Activated B cell treated with CpG ODN at 0.5 μM for 24 hours (primary cell): ENCODE results near the gene KRT80. TPM values are rescaled to one million over a fixed set of nuclear protein-coding genes. Genes with fewer than 3 reads are reported as not detected.

Source experiments
- ATAC-seq: fragments of 200-7000 bp; cut with Tn5 transposase; one replicate; pipeline ENCODE4 v1.10.0; 2021; ENCODE audit warnings: low read depth, mild to moderate bottlenecking, moderate library complexity
- CTCF ChIA-PET: fragments of 350-600 bp; sonication (Branson Sonifier 250); formaldehyde crosslinking; loops from one replicate; lab custom pipeline; 2021; ENCODE audit warnings: antibody characterized with exemption; lab: Charles Lee
- POLR2A ChIA-PET: fragments of 350-600 bp; sonication (Branson Sonifier 250); formaldehyde crosslinking; loops from one replicate; lab custom pipeline; 2021; ENCODE audit warnings: antibody characterized with exemption; lab: Charles Lee
- DNase-seq: peaks from one replicate; pipeline ENCODE4 v3.0.0; 2022
- H3K27ac Mint-ChIP-seq: one replicate; pipeline ENCODE4 v1.8.0; 2020; ENCODE audit warnings: mixed read lengths
- H3K27me3 Mint-ChIP-seq: one replicate; pipeline ENCODE4 v1.8.0; 2021; ENCODE audit warnings: mixed read lengths
- H3K36me3 Mint-ChIP-seq: one replicate; pipeline ENCODE4 v1.8.0; 2021; ENCODE audit warnings: low read depth, mixed read lengths
- H3K4me1 Mint-ChIP-seq: one replicate; pipeline ENCODE4 v1.8.0; 2021; ENCODE audit warnings: mixed read lengths
- H3K4me3 Mint-ChIP-seq: one replicate; pipeline ENCODE4 v1.8.0; 2020; ENCODE audit warnings: mild to moderate bottlenecking, mixed read lengths
- H3K9me3 Mint-ChIP-seq: one replicate; pipeline ENCODE4 v1.8.0; 2020; ENCODE audit warnings: mixed read lengths
- CTCF ChIP-seq: fragments of 200-600 bp; IDR thresholded peaks from one replicate; pipeline ENCODE4 v1.8.0; 2022; ENCODE audit warnings: antibody characterized with exemption, mild to moderate bottlenecking
- intact Hi-C: fragments of 100-400 bp; cut with micrococcal nuclease; formaldehyde crosslinking; loops from one replicate; pipeline ENCODE4 v1.15.1; 2024
- total RNA-seq: library from RNA; stranded (reverse); gene quantifications from 2 replicates; pipeline ENCODE4 v1.2.3, GENCODE V29; 2022

Gene KRT80
- total RNA-seq, 1 donor from 2014 or later: not detected

DNA sequence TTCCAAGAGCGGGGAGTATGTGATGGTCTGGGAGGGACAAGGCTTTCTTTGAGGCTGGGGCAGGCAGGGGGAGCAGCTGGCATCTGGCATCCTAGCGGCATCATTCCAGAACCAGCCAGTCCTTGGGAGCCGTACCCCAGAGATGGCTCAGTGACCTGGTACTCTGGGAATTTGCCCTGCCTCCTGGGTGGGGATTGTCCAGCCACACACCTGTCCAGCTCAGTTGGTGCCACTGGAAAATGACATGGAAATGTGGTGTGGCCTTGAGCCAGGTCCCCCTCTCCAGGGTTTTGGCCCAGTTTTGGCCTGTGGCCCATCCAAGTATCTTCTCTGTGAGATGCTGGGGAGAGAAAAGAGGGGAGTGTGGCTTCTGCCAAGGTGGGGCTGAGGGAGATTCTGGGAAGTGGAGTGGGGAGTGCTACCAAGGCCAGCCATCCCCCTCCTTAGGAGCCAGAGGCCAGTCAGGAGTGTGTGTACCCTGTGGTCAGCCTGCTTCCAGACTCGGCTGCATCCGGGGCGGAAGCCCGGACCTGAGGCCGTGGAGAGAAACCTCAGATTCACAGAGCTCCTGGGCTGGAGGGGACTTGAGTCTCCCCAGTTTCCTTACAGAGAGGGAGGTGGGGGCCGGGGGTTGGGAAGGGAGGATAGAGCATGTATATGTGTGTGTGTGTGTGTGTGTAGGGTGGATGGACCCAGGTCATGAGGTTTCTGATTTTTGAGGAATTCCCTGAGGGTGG, 14.7 kb upstream of the KRT80 start:
- Mint-ChIP-seq H3K9me3 (no peaks in the 10 kb centered on the region), H3K4me3 (no peak overlapping the region), H3K4me1 (no peaks in the 10 kb centered on the region), H3K27ac (no peak overlapping the region), H3K27me3 (peaks cover 22% of the 10 kb centered on the region), H3K36me3 (no peaks in the 10 kb centered on the region)
- TF ChIP-seq CTCF: no peak
- ChIA-PET CTCF (no interaction called here), POLR2A (no interaction called here)
- DNase-seq: no peak
- no peak for ATAC-seq
- intact Hi-C loops: no loop called here

GRCh38 chr12:52205612-52206303, 13.9 kb upstream of the KRT80 start:
- DNase-seq: no peak
- no peak overlapping the region for H3K4me3 Mint-ChIP-seq
- no peak for TF ChIP-seq CTCF
- intact Hi-C loops: no loop called here
- no peak for ATAC-seq
- H3K4me1 Mint-ChIP-seq: no peaks in the 10 kb centered on the region
- no peaks in the 10 kb centered on the region for H3K9me3 Mint-ChIP-seq
- no peaks in the 10 kb centered on the region for H3K36me3 Mint-ChIP-seq
- peaks cover 28% of the 10 kb centered on the region for H3K27me3 Mint-ChIP-seq
- POLR2A ChIA-PET: no interaction called here
- no peak overlapping the region for H3K27ac Mint-ChIP-seq
- CTCF ChIA-PET: no interaction called here

DNA sequence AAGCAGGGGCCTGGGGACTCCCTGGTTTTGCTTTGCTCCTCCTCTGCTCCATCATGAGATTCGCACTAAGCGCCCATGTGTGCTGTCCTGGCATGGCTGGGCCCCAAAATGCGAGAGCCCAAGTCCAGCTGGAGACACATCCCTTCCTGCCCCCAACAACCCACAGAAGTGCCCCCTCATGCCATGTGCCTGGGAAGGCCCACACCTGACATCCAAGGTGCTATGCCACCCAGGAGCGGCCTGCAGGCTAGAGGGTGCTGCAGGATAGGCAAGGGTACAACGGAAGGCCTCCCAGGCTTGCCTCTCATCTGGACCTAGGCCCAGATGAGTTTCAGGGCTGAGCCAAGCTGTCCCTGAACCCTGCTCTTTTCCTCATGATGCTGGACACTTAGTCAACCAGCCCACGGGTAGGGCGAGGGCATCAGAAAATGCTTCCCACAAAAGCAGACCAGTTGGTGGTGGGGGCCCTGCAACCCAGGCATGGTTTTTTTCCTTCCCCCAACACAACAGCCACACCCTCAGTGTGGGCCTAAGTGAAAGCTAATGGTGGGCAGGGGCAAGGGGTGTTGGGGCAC, 13.2 kb upstream of the KRT80 start:
- no peak for TF ChIP-seq CTCF
- DNase-seq: no peak
- no peak for ATAC-seq
- no peaks in the 10 kb centered on the region for H3K36me3 Mint-ChIP-seq
- peaks cover 28% of the 10 kb centered on the region for H3K27me3 Mint-ChIP-seq
- ChIA-PET POLR2A (no interaction called here), CTCF (no interaction called here)
- no peak overlapping the region for H3K27ac Mint-ChIP-seq
- H3K4me1 Mint-ChIP-seq: no peaks in the 10 kb centered on the region
- no peak overlapping the region for H3K4me3 Mint-ChIP-seq
- H3K9me3 Mint-ChIP-seq: no peaks in the 10 kb centered on the region
- intact Hi-C loops: no loop called here

GRCh38 chr12:52204095-52204930, 12.5 kb upstream of the KRT80 start:
- ATAC-seq: no peak
- intact Hi-C loops: no loop called here
- ChIA-PET CTCF (no interaction called here), POLR2A (no interaction called here)
- peaks cover 28% of the 10 kb centered on the region for H3K27me3 Mint-ChIP-seq
- H3K4me1 Mint-ChIP-seq: no peaks in the 10 kb centered on the region
- no peak for TF ChIP-seq CTCF
- H3K27ac Mint-ChIP-seq: no peak overlapping the region
- H3K4me3 Mint-ChIP-seq: no peak overlapping the region
- no peak for DNase-seq
- no peaks in the 10 kb centered on the region for H3K36me3 Mint-ChIP-seq
- H3K9me3 Mint-ChIP-seq: no peaks in the 10 kb centered on the region
